Panc1 (cell line): ENCODE measurements around the gene RHOH. TPM values are rescaled to one million over a fixed set of nuclear protein-coding genes. Genes with fewer than 3 reads are reported as not detected.

Source experiments
- ATAC-seq: fragments of 200-7000 bp; cut with Tn5 transposase; 2 replicates; pipeline ENCODE4 v1.9.1; 2020; ENCODE audit warnings: mild to moderate bottlenecking, moderate library complexity
- BruUV-seq: library from RNA; stranded (reverse); fragments of 400-500 nt; replicated peaks from 2 replicates; lab custom pipeline; 2021; lab: Mats Ljungman, UMichigan
- CTCF ChIA-PET: fragments of 300-600 bp; sonication (Branson Sonifier 250); formaldehyde crosslinking; loops from one replicate; lab custom pipeline; 2022; ENCODE audit warnings: antibody characterized with exemption; lab: Charles Lee
- POLR2A ChIA-PET: fragments of 300-600 bp; sonication (Branson Sonifier 250); formaldehyde crosslinking; loops from one replicate; lab custom pipeline; 2022; ENCODE audit warnings: antibody characterized with exemption; lab: Charles Lee
- DNase-seq: peaks from one replicate; pipeline ENCODE4 v3.0.0-alpha.2; 2010; ENCODE audit warnings: low read depth, low spot score
- H3K27ac ChIP-seq: 2 replicates; pipeline ENCODE4 v1.5.1; 2011; ENCODE audit warnings: mild to moderate bottlenecking, low read length, inconsistent platforms
- H3K27me3 ChIP-seq: fragments of 200-500 bp; sonication (Bioruptor generic); 2 replicates; pipeline ENCODE4 v1.6.0; 2014; ENCODE audit warnings: low read length, inconsistent platforms; ENCODE audit not compliant: control insufficient read depth, insufficient read depth
- H3K36me3 ChIP-seq: fragments of 200-500 bp; sonication (Bioruptor generic); 2 replicates; pipeline ENCODE4 v1.5.1; 2014; ENCODE audit warnings: inconsistent platforms, mild to moderate bottlenecking, low read length, moderate library complexity; ENCODE audit not compliant: control insufficient read depth, insufficient read depth
- H3K4me1 ChIP-seq: 2 replicates; pipeline ENCODE4 v1.5.1; 2011; ENCODE audit warnings: inconsistent platforms, mild to moderate bottlenecking, low read length, moderate library complexity; ENCODE audit not compliant: control insufficient read depth, insufficient read depth
- H3K4me3 ChIP-seq, 2 experiments: 2 replicates each; pipeline ENCODE4 v1.5.1; 2011 to 2012; ENCODE audit warnings: low read depth in 2 of 2, low read length in 2 of 2, mild to moderate bottlenecking in 2 of 2, inconsistent platforms in 1 of 2, moderate library complexity in 1 of 2
- H3K9me3 ChIP-seq: fragments of 200-500 bp; sonication (Bioruptor generic); 2 replicates; pipeline ENCODE4 v1.5.1; 2014; ENCODE audit warnings: low read depth, mild to moderate bottlenecking, inconsistent platforms, low read length, moderate library complexity; ENCODE audit not compliant: control insufficient read depth, insufficient read depth
- CTCF ChIP-seq: fragments of 450-650 bp; IDR thresholded peaks from 2 replicates; pipeline ENCODE4 v1.5.1; 2017; ENCODE audit warnings: mild to moderate bottlenecking
- POLR2AphosphoS5 ChIP-seq: IDR thresholded peaks from 2 replicates; pipeline ENCODE4 v1.6.1; 2012; ENCODE audit warnings: mild to moderate bottlenecking, low read depth, low read length, moderate library complexity
- REST ChIP-seq, 2 experiments: IDR thresholded peaks; 2 replicates each; pipeline ENCODE4 v1.6.1; 2011 to 2012; ENCODE audit warnings: low read depth in 2 of 2, control low read depth in 1 of 2, low read length in 1 of 2, mild to moderate bottlenecking in 1 of 2, moderate library complexity in 1 of 2; ENCODE audit not compliant: insufficient read depth in 1 of 2
- SIN3A ChIP-seq: IDR thresholded peaks from 2 replicates; pipeline ENCODE4 v1.6.1; 2012; ENCODE audit warnings: low read depth, mild to moderate bottlenecking, low read length, moderate library complexity, borderline replicate concordance; ENCODE audit not compliant: insufficient read depth
- TCF7L2 ChIP-seq: IDR thresholded peaks from 2 replicates; pipeline ENCODE4 v1.6.1; 2011; ENCODE audit warnings: mild to moderate bottlenecking, low read depth, low read length, inconsistent platforms
- in situ Hi-C: cut with HindIII; loops from 2 replicates; pipeline ENCODE4 v1.10.0; 2016; ENCODE audit warnings: low sequenced_read_pairs, low pct_unique_long_range_greater_than_20kb
- intact Hi-C: fragments of 100-400 bp; cut with micrococcal nuclease; formaldehyde crosslinking; loops from one replicate; pipeline ENCODE4 v1.10.0; 2022; ENCODE audit not compliant: unreplicated experiment
- total RNA-seq: library from RNA; stranded (reverse); gene quantifications from one replicate; pipeline ENCODE4 v1.2.1, GENCODE V29; 2021; ENCODE audit not compliant: unreplicated experiment

The RHOH gene
- total RNA-seq, 1 experiment from 2014 or later: 1.2 TPM

GRCh38 chr4:40193016-40193571 is 3.7 kb upstream of the RHOH start:
- Histone ChIP-seq H3K27ac (peak overlapping the region; percentile 89), H3K4me1 (peaks cover 45% of the 10 kb centered on the region), H3K4me3 (no peak overlapping the region), H3K27me3 (no peaks in the 10 kb centered on the region), H3K36me3 (no peaks in the 10 kb centered on the region), H3K9me3 (no peaks in the 10 kb centered on the region)
- ChIA-PET POLR2A (no interaction called here), CTCF (no interaction called here)
- DNase-seq: no peak
- TF ChIP-seq CTCF (no peak), POLR2AphosphoS5 (no peak), SIN3A (no peak), TCF7L2 (no peak), REST (IDR thresholded peaks at IDR 0.05; ENCODE audit: insufficient read depth in 1 of 2, low read depth in 2 of 2, low read length in 1 of 2) (no peak)
- ATAC-seq: no peak
- in situ Hi-C loops (no loop called here), intact Hi-C loops (no loop called here)
- BruUV-seq: no TSS peak

GRCh38 chr4:40193578-40193977 is 3.3 kb upstream of the RHOH start:
- TF ChIP-seq SIN3A (no peak), TCF7L2 (no peak), REST (IDR thresholded peaks at IDR 0.05; ENCODE audit: insufficient read depth in 1 of 2, low read depth in 2 of 2, low read length in 1 of 2) (no peak), CTCF (no peak), POLR2AphosphoS5 (no peak)
- no peak for DNase-seq
- no peak for ATAC-seq
- Histone ChIP-seq H3K27me3 (no peaks in the 10 kb centered on the region), H3K4me3 (no peak overlapping the region), H3K9me3 (no peaks in the 10 kb centered on the region), H3K4me1 (peaks cover 45% of the 10 kb centered on the region), H3K36me3 (no peaks in the 10 kb centered on the region), H3K27ac (peak overlapping the region; percentile 89)
- intact Hi-C loops: no loop called here
- ChIA-PET POLR2A (no interaction called here), CTCF (no interaction called here)
- BruUV-seq: no TSS peak
- in situ Hi-C loops: no loop called here
